OCI-LY1 (cell line): ENCODE measurements around the gene LRRN3.

Source experiments
- H2AFZ ChIP-seq: fragments of 200-600 bp; sonication (generic), shearing (Covaris generic); 2 replicates; pipeline ENCODE4 v1.6.0; 2014; ENCODE audit warnings: antibody characterized with exemption, mild to moderate bottlenecking, low read length
- H3F3A ChIP-seq: fragments of 200-600 bp; sonication (generic), shearing (Covaris generic); 2 replicates; pipeline ENCODE4 v1.6.0; 2014; ENCODE audit warnings: mild to moderate bottlenecking, antibody characterized with exemption, low read length, moderate library complexity; ENCODE audit not compliant: insufficient read depth
- H3K27ac ChIP-seq: fragments of 200-600 bp; sonication (generic); 2 replicates; pipeline ENCODE4 v1.5.1; 2014; ENCODE audit warnings: low read length, mixed run types, mild to moderate bottlenecking, low read depth; ENCODE audit not compliant: poor library complexity, severe bottlenecking
- H3K27me3 ChIP-seq: fragments of 200-600 bp; sonication (generic); 2 replicates; pipeline ENCODE4 v1.6.0; 2014; ENCODE audit warnings: antibody characterized with exemption, mild to moderate bottlenecking, low read length, moderate library complexity; ENCODE audit not compliant: insufficient read depth
- H3K36me3 ChIP-seq: fragments of 200-600 bp; sonication (generic); 2 replicates; pipeline ENCODE4 v1.6.1; 2014; ENCODE audit warnings: mild to moderate bottlenecking, antibody characterized with exemption, low read length, moderate library complexity, mixed read lengths; ENCODE audit not compliant: insufficient read depth
- H3K4me1 ChIP-seq: fragments of 200-600 bp; sonication (generic); 2 replicates; pipeline ENCODE4 v1.5.1; 2014; ENCODE audit warnings: mild to moderate bottlenecking, low read length, moderate library complexity; ENCODE audit not compliant: insufficient read depth, severe bottlenecking
- H3K4me2 ChIP-seq: fragments of 200-600 bp; sonication (generic), shearing (Covaris generic); 2 replicates; pipeline ENCODE4 v1.6.1; 2014; ENCODE audit warnings: low read length
- H3K4me3 ChIP-seq: fragments of 200-600 bp; sonication (generic); 2 replicates; pipeline ENCODE4 v1.5.1; 2014; ENCODE audit warnings: low read length, low read depth, mild to moderate bottlenecking, mixed read lengths; ENCODE audit not compliant: poor library complexity, severe bottlenecking
- H3K79me2 ChIP-seq: fragments of 200-600 bp; shearing (Covaris generic); 2 replicates; pipeline ENCODE4 v1.6.1; 2016; ENCODE audit warnings: mixed run types, low read length, mixed read lengths; ENCODE audit not compliant: insufficient read depth
- H3K9ac ChIP-seq: fragments of 200-600 bp; sonication (generic), shearing (Covaris generic); 2 replicates; pipeline ENCODE4 v1.6.1; 2014; ENCODE audit warnings: mild to moderate bottlenecking, low read length, mixed read lengths
- H3K9me2 ChIP-seq: fragments of 200-600 bp; sonication (generic), shearing (Covaris generic); 2 replicates; pipeline ENCODE4 v1.6.1; 2014; ENCODE audit warnings: low read depth, mild to moderate bottlenecking, low read length, mixed read lengths
- H3K9me3 ChIP-seq: fragments of 200-600 bp; shearing (Covaris generic); 2 replicates; pipeline ENCODE4 v1.6.1; 2014; ENCODE audit warnings: low read length, mixed read lengths
- H4K20me1 ChIP-seq: fragments of 200-600 bp; sonication (generic), shearing (Covaris generic); 2 replicates; pipeline ENCODE4 v1.6.0; 2016; ENCODE audit warnings: mild to moderate bottlenecking, low read length; ENCODE audit not compliant: insufficient read depth
- EZH2 ChIP-seq: fragments of 200-600 bp; sonication (generic), shearing (Covaris generic); IDR thresholded peaks from 2 replicates; pipeline ENCODE4 v1.8.0; 2017; ENCODE audit warnings: borderline replicate concordance, mixed run types, mild to moderate bottlenecking, antibody characterized with exemption, low read length, moderate library complexity, mixed read lengths
- TF ChIP-seq, protein P1 (sequence below): fragments of 200-600 bp; sonication (generic), shearing (Covaris generic); IDR thresholded peaks from 2 replicates; pipeline ENCODE4 v1.5.1; 2017; ENCODE audit warnings: mild to moderate bottlenecking, antibody characterized with exemption, low read length, moderate library complexity, mixed read lengths

The LRRN3 gene

GRCh38 chr7:111082351-111082750, 8.6 kb upstream of the LRRN3 start:
- H3K4me2 ChIP-seq, result peak overlapping the region; percentile 60
- H3K9me3 ChIP-seq, result no peaks in the 10 kb centered on the region
- TF ChIP-seq, protein P1, sequence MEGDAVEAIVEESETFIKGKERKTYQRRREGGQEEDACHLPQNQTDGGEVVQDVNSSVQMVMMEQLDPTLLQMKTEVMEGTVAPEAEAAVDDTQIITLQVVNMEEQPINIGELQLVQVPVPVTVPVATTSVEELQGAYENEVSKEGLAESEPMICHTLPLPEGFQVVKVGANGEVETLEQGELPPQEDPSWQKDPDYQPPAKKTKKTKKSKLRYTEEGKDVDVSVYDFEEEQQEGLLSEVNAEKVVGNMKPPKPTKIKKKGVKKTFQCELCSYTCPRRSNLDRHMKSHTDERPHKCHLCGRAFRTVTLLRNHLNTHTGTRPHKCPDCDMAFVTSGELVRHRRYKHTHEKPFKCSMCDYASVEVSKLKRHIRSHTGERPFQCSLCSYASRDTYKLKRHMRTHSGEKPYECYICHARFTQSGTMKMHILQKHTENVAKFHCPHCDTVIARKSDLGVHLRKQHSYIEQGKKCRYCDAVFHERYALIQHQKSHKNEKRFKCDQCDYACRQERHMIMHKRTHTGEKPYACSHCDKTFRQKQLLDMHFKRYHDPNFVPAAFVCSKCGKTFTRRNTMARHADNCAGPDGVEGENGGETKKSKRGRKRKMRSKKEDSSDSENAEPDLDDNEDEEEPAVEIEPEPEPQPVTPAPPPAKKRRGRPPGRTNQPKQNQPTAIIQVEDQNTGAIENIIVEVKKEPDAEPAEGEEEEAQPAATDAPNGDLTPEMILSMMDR, result no peak
- TF ChIP-seq EZH2, result no peak
- H3K36me3 ChIP-seq, result no peaks in the 10 kb centered on the region
- no peaks in the 10 kb centered on the region for H3K79me2 ChIP-seq
- H3K9ac ChIP-seq, result peak overlapping the region; percentile 45
- peak overlapping the region; percentile 29 for H3K4me3 ChIP-seq
- no peaks in the 10 kb centered on the region for H3K9me2 ChIP-seq
- no peaks in the 10 kb centered on the region for H3K27me3 ChIP-seq
- peaks cover 10% of the 10 kb centered on the region for H3F3A ChIP-seq
- no peaks in the 10 kb centered on the region for H4K20me1 ChIP-seq
- peaks cover 68% of the 10 kb centered on the region for H3K4me1 ChIP-seq
- no peak overlapping the region for H2AFZ ChIP-seq
- H3K27ac ChIP-seq, result peak overlapping the region; percentile 93

DNA sequence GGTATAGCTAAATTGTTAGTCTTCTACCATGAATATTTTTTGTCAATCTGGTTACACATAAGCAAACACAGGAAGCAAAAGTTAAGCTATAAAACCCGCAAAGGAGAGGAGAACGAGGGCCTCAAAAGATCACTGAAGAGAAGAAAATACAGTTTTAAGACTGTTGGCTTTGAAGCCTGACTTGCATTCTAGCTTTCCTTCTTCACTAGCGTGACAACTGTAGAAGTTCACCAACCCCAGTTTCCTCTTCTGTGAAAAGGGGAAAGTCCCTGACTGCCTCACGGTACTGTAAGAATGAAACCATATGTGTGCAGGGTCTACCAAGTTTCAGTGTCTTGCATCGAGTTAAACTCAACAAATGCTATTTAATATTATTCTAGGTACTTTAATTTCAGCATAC, 7.5 kb upstream of the LRRN3 start:
- Histone ChIP-seq H3K79me2 (no peaks in the 10 kb centered on the region), H3K9me2 (no peaks in the 10 kb centered on the region), H3K4me2 (peak overlapping the region; percentile 60), H3K27ac (peak overlapping the region; percentile 93), H3K9me3 (no peaks in the 10 kb centered on the region), H3F3A (peaks cover 10% of the 10 kb centered on the region), H3K4me3 (peak overlapping the region; percentile 29), H4K20me1 (no peaks in the 10 kb centered on the region), H3K9ac (peak overlapping the region; percentile 50), H3K36me3 (no peaks in the 10 kb centered on the region), H2AFZ (no peak overlapping the region), H3K27me3 (no peaks in the 10 kb centered on the region), H3K4me1 (peaks cover 68% of the 10 kb centered on the region)
- TF ChIP-seq EZH2, result no peak
- TF ChIP-seq, protein P1, result no peak

DNA sequence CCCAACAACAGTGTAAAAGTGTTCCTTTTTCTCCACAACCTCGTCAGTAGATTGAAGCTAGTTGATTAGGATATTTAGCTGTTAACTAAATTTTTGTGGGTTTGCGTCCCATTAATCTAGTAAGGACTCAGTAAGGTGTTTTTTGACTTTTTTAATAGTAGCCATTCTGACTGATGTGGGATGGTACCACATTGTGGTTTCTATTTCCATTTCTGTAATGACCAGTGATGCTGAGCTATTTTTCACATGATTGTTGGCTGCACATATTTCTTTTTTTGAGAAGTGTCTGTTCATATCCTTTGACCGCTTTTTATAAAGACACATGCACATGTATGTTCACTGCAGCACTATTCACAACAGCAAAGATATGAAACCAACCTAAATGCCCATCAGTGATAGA, 5.6 kb upstream of the LRRN3 start:
- TF ChIP-seq, protein P1, result no peak
- TF ChIP-seq EZH2, result no peak
- H3K27me3 ChIP-seq, result no peaks in the 10 kb centered on the region
- H3F3A ChIP-seq, result peaks cover 10% of the 10 kb centered on the region
- no peak overlapping the region; the same call in 1 of the 2 replicates for H3K9ac ChIP-seq
- peaks cover 71% of the 10 kb centered on the region for H3K4me1 ChIP-seq
- no peaks in the 10 kb centered on the region for H3K79me2 ChIP-seq
- H3K9me2 ChIP-seq, result no peaks in the 10 kb centered on the region
- H3K4me3 ChIP-seq, result peak overlapping the region; percentile 18
- no peak overlapping the region for H2AFZ ChIP-seq
- H3K4me2 ChIP-seq, result peak overlapping the region; percentile 60; the same call in 1 of the 2 replicates
- no peaks in the 10 kb centered on the region for H4K20me1 ChIP-seq
- no peaks in the 10 kb centered on the region for H3K9me3 ChIP-seq
- peak overlapping the region; percentile 93 for H3K27ac ChIP-seq
- H3K36me3 ChIP-seq, result no peaks in the 10 kb centered on the region
